AG04450 (cell line): ENCODE data around the gene CASK. TPM values are rescaled to one million over a fixed set of nuclear protein-coding genes. Genes with fewer than 3 reads are reported as not detected.
A peak's percentile ranks its signal among the peaks of the same experiment; 100 is the strongest.

ENCODE experiments used
- CTCF ChIA-PET: fragments of 300-600, 350-600 bp; formaldehyde crosslinking; extraction: SDS; loops from one replicate; lab custom pipeline; 2022; ENCODE audit warnings: antibody characterized with exemption, inconsistent platforms; lab: Charles Lee
- POLR2A ChIA-PET: fragments of 350-600 bp; formaldehyde crosslinking; extraction: SDS; loops from one replicate; lab custom pipeline; 2021; ENCODE audit warnings: antibody characterized with exemption, inconsistent platforms; lab: Yijun Ruan, JAX
- DNase-seq: peaks from one replicate; pipeline ENCODE4 v3.0.0-alpha.2; 2011; ENCODE audit warnings: low read depth, low spot score
- H3K27ac ChIP-seq: one replicate; pipeline ENCODE4 v1.5.1; 2012; ENCODE audit warnings: low read depth, low read length, control low read depth
- H3K27me3 ChIP-seq: one replicate; pipeline ENCODE4 v1.6.0; 2012; ENCODE audit warnings: low read length; ENCODE audit not compliant: control insufficient read depth, insufficient read depth
- H3K4me3 ChIP-seq: 2 replicates; pipeline ENCODE4 v1.5.1; 2011; ENCODE audit warnings: mild to moderate bottlenecking, low read depth, low read length, control low read depth
- H3K9me3 ChIP-seq: 2 replicates; pipeline ENCODE4 v1.5.1; 2012; ENCODE audit warnings: low read length; ENCODE audit not compliant: control insufficient read depth, insufficient read depth
- polyA plus RNA-seq: library from polyadenylated mRNA; depleted of rRNA; stranded (reverse); fragments of >200 nt; gene quantifications from 2 replicates; pipeline ENCODE4 v1.2.3, GENCODE V29; 2011
- TF ChIP-seq, protein P1 (sequence below): IDR thresholded peaks from 2 replicates; pipeline ENCODE4 v1.5.1; 2011; ENCODE audit warnings: low read depth, low read length, control low read depth, inconsistent platforms

Gene CASK
- polyA plus RNA-seq, 1 experiment: 30.0 TPM

DNA sequence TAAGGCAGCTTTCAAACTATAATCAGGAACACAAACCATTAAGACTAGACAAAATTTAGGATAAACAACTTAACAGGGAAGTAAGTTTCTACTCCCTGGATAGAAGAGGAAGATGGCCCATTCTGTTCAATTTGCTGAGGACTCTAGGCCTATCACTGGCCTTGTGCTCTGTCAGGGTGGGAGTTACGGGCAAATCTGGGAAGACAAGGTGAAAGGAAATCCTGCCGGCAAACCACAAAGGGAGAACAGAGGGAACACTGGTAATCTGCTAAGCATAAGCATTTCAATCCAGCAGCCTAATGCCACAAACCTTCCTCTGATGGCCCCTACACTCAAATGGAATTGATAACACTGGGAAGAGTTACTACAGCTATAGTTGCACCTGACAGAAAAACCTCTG is 191.1 kb downstream of the CASK start:
- Histone ChIP-seq H3K27ac (no peak overlapping the region), H3K4me3 (no peak overlapping the region), H3K9me3 (no peaks in the 10 kb centered on the region), H3K27me3 (no peaks in the 10 kb centered on the region)
- no peak for DNase-seq
- ChIA-PET POLR2A (no interaction called here), CTCF (interaction anchor here (0.5 kb wide), 1 partner anchor 17 kb away, joined by 4 read pairs; no protein-coding TSS in a partner anchor)
- TF ChIP-seq, protein P1, sequence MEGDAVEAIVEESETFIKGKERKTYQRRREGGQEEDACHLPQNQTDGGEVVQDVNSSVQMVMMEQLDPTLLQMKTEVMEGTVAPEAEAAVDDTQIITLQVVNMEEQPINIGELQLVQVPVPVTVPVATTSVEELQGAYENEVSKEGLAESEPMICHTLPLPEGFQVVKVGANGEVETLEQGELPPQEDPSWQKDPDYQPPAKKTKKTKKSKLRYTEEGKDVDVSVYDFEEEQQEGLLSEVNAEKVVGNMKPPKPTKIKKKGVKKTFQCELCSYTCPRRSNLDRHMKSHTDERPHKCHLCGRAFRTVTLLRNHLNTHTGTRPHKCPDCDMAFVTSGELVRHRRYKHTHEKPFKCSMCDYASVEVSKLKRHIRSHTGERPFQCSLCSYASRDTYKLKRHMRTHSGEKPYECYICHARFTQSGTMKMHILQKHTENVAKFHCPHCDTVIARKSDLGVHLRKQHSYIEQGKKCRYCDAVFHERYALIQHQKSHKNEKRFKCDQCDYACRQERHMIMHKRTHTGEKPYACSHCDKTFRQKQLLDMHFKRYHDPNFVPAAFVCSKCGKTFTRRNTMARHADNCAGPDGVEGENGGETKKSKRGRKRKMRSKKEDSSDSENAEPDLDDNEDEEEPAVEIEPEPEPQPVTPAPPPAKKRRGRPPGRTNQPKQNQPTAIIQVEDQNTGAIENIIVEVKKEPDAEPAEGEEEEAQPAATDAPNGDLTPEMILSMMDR: no peak

DNA sequence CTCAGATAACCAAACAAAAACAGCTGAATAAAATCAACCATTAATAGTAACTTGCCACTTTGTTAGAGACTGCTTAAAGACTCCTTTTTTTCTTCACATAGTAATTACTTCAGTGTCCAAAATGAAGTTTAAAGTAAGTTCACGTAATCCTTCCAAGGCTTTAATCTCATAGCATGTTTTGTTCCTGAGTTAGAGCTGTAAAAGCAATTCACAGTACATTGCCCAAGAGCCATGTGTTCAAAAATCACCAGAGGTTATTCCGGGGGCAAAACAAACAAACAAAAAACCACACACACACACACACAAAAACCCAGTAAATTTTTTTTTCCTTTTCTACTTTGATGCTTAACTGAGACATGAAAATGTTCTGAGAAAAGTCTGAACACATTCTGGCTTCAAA is 193.3 kb downstream of the CASK start:
- TF ChIP-seq, protein P1: no peak
- Histone ChIP-seq H3K9me3 (no peaks in the 10 kb centered on the region), H3K4me3 (no peak overlapping the region), H3K27me3 (no peaks in the 10 kb centered on the region), H3K27ac (no peak overlapping the region)
- ChIA-PET POLR2A (interaction anchor here (0.6 kb wide), 1 partner anchor 134 kb away, joined by 5 read pairs; no protein-coding TSS in a partner anchor), CTCF (interaction anchor here (1.1 to 1.3 kb wide), 2 partner anchors 30 to 171 kb away, joined by 3 read pairs; no protein-coding TSS in a partner anchor)
- DNase-seq: no peak

DNA sequence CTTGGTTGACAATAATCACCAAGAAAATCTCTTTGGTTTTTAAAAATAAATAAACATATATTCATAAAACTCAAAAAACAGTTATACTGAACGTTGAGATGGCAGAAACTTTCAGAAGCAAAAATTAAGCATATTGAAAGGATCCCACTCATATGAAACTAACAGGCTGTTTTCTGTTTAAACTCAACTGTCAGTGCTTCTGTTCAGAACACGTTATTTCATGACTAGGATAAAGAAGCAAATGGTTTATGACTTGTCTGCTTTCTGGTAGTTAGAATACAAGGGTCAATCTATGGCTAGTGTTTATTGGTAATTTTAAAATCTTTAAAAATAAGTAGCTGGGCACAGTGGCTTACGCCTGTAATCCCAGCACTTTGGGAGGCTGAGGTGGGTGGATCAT is 195.2 kb downstream of the CASK start:
- no peak for DNase-seq
- no peaks in the 10 kb centered on the region for H3K9me3 ChIP-seq
- TF ChIP-seq, protein P1: no peak
- H3K27ac ChIP-seq: no peak overlapping the region
- CTCF ChIA-PET: no interaction called here
- H3K27me3 ChIP-seq: no peaks in the 10 kb centered on the region
- H3K4me3 ChIP-seq: no peak overlapping the region
- POLR2A ChIA-PET: no interaction called here

DNA sequence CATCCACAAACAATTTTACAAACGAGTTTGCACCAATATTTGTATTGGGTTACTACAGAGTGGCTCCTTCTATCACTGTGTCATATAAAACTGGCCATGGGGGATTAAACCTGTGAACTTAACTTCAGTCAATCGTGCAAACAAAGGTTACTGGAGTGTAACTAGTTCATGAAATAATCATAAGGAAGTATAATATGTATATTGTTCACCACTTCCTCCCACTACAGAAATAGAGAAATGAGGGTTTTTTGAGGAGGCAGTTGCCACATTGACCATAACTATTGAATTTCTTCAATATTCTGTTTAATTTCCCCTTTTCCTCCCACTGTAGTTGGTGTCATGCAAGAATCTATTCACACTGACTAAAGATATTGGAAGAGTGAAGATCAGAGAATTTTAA is 199.5 kb downstream of the CASK start, which contains the start of gene GPR82:
Gene GPR82 (plus strand): TSS at position 356 of the 400 bp plus-strand sequence. CDS start 2,846 bp downstream, outside the sequence.
- Histone ChIP-seq H3K27ac (no peak within 1 kb of the TSS), H3K9me3 (no peaks in the 10 kb centered on the region), H3K4me3 (no peak within 1 kb of the TSS), H3K27me3 (no peaks in the 10 kb centered on the region)
- POLR2A ChIA-PET: no interaction called here
- TF ChIP-seq, protein P1: no peak
- DNase-seq: no peak
- CTCF ChIA-PET: no interaction called here

DNA sequence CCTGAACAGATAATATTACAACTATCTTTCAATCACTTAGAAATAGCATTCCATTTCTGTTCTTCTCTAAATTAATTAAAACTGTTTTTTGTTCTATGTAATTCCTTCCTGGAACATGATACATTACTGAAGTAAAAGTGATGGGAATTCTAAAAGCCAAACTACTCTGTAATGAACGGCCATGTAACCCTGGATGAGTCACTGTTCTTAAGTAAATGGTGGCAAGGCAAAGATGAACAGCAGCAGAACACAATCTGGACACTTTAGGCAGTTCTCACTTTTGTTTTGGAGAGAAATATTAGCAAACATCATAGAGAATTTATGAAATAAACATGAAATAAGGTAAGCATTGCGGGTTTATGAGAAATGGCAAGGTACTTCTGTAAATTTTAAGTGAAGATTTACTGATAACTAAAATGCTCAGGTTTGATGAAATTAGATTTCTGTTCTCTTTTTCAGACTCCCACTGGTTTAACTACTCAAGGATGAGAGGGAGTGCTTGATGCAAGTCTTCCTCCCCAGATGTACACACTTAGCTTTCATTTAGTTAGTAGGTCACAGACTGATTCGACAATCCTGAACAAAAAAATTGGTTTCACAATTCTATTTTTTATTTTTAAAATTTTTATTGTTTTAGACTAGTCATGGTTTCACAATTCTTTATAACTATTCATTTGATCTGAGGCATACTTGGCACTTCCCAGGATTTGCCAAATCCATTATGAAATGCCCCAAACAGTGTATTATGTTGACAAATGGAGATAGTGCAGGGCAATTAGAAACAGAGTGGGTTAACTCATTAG is 200.3 kb downstream of the CASK start:
- H3K9me3 ChIP-seq: no peaks in the 10 kb centered on the region
- H3K27ac ChIP-seq: no peak overlapping the region
- ChIA-PET POLR2A (no interaction called here), CTCF (no interaction called here)
- no peak overlapping the region for H3K4me3 ChIP-seq
- DNase-seq: peak; percentile 1
- no peaks in the 10 kb centered on the region for H3K27me3 ChIP-seq
- TF ChIP-seq, protein P1: no peak
